Measurements from ENCODE around the gene AASS.

- TF ChIP-seq, protein P1, sequence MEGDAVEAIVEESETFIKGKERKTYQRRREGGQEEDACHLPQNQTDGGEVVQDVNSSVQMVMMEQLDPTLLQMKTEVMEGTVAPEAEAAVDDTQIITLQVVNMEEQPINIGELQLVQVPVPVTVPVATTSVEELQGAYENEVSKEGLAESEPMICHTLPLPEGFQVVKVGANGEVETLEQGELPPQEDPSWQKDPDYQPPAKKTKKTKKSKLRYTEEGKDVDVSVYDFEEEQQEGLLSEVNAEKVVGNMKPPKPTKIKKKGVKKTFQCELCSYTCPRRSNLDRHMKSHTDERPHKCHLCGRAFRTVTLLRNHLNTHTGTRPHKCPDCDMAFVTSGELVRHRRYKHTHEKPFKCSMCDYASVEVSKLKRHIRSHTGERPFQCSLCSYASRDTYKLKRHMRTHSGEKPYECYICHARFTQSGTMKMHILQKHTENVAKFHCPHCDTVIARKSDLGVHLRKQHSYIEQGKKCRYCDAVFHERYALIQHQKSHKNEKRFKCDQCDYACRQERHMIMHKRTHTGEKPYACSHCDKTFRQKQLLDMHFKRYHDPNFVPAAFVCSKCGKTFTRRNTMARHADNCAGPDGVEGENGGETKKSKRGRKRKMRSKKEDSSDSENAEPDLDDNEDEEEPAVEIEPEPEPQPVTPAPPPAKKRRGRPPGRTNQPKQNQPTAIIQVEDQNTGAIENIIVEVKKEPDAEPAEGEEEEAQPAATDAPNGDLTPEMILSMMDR (IDR thresholded peaks at IDR 0.05; ENCODE audit: insufficient read depth, low read length, poor library complexity, severe bottlenecking): no peak
- no peak for TF ChIP-seq EZH2phosphoT487 (conservative IDR thresholded peaks at IDR 0.05; ENCODE audit: low read length)
These were observed 11.7 kb downstream of the AASS start for GRCh38 chr7:122132341-122132740.

Measured in SU-DHL-6 (cell line).